Colon (tissue), 2 donors: ENCODE results near the gene RNASEH2B.

Experiments used
- FAIRE-seq: peaks from 2 replicates; lab custom pipeline; 2012; peaks lifted over from hg19 to GRCh38; lab: Jason Lieb, UNC
- donor health status: control.
- donor health status: control.

RNASEH2B gene

GRCh38 chr13:50909605-50910484, at the start of gene RNASEH2B:
Gene RNASEH2B (plus strand): TSS chr13:50909791. CDS start chr13:50910077, 286 bp downstream.
- no peak for FAIRE-seq

- FAIRE-seq: no peak
Observed at GRCh38 chr13:50864492-50864891, 45.1 kb upstream of the RNASEH2B start.

DNA sequence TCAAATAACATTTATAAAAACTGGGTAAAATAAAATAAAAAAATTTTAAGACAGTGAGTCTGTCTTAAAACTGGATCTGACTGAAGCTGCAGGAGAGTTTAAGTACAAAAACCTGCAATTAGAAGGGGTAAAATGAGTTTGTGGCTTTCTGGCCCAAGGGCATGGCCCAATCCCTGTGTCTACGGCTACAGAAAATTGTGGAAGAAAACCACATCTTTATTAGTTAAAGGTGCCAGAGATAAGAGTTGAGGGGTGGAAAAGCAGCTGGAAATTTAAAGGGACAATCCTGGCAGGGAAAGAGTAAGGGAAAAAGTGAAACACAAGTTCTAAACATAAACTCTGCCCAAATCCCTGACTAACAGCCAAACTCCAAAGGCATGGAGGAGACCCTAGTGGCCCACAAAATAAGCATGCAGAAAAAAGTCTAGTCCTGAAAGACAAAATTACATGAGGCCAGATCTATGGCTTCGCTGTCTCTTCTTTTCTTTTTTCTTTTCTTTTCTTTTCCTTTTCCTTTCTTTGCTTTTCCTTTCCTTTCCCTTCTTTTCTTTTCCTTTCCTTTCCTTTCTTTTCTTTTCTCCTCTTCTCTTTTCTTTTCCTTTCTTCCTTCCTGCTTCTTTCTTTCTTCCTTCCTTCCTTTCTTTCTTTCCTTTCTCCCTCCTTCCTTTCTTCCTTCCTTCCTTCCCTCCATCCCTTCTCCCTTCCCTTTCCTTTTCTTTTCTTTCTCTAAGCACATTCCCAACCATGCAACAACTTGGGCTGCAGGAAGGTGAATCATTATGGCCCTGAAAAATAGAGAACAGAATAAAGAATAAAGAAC, 42.6 kb upstream of the RNASEH2B start:
- no peak for FAIRE-seq

- FAIRE-seq: no peak
Observed at GRCh38 chr13:50867637-50867945, 42.0 kb upstream of the RNASEH2B start.

DNA sequence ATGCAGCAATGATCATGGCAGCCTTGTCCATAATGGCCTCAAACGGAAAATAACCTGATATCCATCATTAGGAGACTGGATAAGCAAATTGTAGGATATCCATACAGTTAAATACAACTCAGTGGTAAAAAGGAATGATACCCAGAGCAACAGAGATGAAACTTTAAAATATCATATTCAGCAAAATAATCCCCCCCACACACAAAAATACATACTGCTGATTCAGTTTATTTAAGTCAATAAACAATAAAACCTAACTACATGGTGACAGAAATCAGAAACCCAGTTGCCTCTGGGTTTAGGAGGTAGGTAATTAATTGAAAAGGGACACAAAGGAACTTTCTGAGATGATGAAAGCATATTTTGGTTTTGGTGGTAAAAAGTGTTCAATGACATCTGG, 38.2 kb upstream of the RNASEH2B start:
- no peak for FAIRE-seq

DNA sequence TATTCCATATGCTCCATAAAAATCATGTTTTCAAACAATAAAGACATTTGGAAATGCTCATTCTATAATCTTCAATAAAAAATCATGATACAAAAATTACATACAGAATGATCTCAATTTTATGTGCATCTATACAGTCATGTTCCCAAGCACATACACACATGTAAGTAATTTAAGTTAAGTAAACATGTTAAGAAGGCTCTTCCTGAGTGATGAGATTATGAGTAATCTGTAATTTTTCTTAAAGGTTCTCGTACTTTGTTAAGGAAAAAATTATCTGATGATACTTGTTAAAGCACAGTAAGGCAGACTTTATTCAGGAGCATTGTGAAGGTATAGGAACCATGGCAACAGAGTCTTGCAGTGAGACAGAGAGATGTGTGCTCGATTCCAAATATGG, 36.1 kb upstream of the RNASEH2B start:
- no peak for FAIRE-seq

DNA sequence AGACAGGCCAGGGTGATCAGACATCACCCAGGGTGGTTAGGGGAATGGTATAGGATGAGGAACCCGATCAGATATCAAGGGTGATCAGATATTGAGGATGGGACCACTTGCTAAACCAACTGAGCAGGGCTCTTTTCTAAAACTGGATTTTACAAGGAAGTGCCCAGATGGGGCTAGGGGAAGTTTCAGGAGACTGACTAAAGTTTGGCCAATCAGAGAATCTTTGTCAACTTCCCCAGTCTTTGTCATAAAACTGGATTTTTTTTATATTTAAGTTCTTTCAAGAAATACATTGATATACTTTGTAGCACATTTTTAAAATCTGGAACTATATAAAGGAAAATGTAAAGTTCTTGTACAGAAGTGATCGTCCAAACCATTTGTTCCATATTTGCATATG, 35.6 kb upstream of the RNASEH2B start:
- FAIRE-seq: no peak

DNA sequence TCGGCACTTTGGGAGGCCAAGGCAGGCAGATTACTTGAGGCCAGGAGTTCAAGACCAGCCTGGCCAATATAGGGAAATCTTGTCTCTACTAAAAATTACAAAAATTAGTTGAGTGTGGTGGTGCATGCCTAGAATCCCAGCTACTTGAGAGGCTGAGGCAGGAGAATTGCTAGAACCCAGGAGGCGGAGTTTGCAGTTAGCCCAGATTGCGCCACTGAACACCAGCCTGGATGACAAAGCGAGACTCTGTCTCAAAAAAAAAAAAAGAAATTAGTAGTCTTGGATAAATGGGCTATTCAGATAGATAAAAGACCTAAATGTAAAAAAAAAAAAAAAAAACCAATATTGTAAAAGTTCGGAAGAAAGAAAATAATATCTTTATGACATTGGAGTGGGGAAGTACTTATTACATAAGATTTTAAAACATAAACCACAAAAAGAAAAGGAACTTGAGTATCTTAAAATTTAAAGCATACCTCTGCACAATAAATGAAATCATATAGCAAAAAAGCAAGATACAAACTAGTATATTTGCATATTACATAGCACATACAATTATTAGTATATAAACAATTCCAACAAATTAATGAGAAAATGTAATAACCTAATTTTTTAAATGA, 26.7 kb upstream of the RNASEH2B start:
- peak; percentile 77 for FAIRE-seq

DNA sequence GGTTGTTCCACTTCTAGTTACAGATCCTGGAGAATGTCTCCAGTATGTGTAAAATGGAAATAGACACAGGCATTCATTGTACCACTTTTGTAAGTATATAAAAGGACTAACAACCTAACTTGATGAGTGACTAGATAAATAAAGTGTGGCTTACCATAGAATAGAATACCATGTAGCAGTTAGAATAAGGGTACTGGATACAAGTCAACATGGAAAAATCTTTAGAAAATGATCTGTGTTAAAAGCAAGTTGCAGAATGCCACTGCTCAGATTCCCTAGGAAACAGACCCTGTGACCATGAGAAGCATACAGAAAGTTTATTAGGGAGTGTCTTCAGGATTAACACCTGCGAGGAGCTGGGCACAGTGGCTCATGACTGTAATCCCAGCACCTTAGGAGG, 25.9 kb upstream of the RNASEH2B start:
- no peak for FAIRE-seq

DNA sequence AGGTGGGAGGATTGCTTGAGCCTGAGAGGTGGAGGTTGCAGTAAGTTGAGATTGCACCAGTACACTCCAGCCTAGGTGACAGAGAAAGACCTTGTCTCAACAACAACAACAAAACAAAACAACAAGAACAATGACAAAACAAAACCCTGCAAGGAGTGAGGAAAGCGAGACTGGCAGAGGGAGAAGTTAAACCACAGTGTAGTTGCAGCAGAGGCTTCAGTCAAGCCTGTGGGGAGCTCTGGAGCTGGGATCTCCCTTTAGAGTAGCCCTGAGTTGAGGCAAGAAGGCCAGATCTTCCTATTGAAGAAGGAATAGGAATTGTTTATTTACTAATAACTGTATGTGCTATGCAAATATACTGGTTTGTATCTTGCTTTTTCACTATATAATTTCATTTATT, 25.3 kb upstream of the RNASEH2B start:
- FAIRE-seq: no peak

GRCh38 chr13:50887151-50887550, 22.4 kb upstream of the RNASEH2B start:
- FAIRE-seq: no peak

DNA sequence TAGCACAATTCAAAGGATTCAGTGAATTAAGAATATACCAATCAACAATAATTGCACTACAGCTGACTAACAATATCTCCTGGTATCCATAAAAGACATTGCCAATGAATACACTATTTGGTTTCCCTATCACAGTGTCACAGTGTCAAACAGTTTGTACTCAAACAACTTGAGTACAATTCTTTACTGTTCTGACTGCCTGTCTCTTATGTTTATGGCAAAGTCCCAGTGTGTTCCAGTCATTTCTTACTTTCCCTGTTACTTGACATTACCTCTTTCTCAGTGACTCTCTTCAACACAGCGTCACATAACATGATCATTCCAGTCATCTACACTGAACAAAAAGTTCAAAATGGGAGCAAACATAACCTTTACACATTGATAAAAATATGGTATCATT, 21.2 kb upstream of the RNASEH2B start:
- FAIRE-seq: no peak

DNA sequence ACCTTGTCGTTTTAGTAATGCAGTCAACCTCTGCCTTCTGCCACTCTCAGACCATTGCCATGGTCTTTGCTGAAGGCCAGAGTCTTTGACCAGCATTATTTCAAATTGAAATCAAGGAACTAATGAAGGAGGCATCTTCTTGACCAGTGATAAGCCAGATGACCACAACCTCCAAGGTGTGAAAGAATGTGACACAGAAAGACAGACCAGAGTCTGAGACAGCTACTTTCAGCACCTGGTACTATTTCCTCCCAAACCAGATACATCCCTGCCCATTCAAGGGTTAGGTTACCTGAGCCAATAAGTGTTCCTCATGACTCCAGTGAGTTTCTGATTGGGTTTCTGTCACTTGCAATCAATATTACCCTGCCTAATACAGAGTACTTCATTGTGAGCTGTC, 20.3 kb upstream of the RNASEH2B start:
- FAIRE-seq: no peak

GRCh38 chr13:50891206-50891605, 18.4 kb upstream of the RNASEH2B start:
- FAIRE-seq: no peak

DNA sequence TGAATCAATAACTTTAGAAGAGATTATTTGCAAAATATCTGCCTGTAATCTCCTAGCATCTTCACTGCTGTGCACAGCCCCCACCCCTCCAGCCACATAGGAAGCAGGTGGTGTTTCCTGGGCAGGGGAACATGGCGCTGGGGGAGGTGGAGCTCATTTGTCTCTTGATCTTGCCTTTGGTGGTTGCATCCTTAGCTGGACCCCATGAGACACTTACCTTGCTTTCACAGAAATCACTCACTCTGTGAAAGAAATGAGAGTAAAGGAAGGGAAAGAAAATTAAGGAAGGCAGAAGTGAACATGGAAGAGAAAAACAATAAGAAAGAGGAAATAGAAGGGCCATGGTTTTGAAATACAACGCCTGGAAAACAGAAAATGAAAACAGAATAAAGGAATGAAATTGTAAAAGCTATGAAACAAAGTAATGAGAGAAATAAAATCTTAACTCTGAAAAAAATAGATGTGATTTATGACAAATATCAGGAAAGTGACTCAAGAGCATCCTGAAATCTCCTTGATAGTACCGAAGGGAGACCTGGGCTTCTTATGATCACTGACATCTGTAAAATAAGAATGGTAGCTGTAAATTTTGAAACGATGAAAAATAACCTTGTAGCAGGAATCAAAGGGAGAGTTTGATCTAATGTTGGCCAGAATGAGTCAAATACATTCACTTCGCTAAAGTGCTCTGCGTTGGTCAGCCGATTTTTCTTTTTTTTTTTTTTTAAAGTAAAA, 17.2 kb upstream of the RNASEH2B start:
- FAIRE-seq: no peak

GRCh38 chr13:50893211-50893852, 16.3 kb upstream of the RNASEH2B start:
- FAIRE-seq: no peak

DNA sequence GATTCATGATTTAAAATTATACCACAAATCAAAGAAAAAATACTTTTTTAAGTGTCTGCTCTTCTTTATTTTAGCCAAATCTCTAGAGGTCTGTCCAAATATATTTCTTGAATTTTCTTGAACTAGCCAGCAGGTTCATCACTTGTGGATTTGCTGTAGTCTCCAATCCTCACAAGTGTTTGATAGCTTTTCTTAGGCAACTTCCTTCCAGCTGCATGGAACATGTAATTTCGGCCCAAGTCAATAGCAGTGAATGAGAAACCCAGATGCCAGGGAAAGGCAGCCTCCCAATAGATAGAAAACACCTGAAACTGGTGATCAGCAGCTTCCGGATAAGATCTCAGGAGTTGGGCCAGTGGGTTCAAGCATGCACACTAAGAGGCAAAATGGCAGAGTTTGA, 15.6 kb upstream of the RNASEH2B start:
- FAIRE-seq: no peak

- no peak for FAIRE-seq
Observed at GRCh38 chr13:50894504-50894903, 15.1 kb upstream of the RNASEH2B start.

GRCh38 chr13:50898338-50898737, 11.3 kb upstream of the RNASEH2B start:
- no peak for FAIRE-seq

- FAIRE-seq: no peak
Observed at GRCh38 chr13:50901701-50902100, 7.9 kb upstream of the RNASEH2B start.

GRCh38 chr13:50905256-50905655, 4.3 kb upstream of the RNASEH2B start:
- FAIRE-seq: no peak

GRCh38 chr13:50907781-50908180, 1.8 kb upstream of the RNASEH2B start:
- no peak for FAIRE-seq
